Liver (tissue), 3 donors: ENCODE measurements around the gene BLID.

ENCODE experiments used
- FOXA2 ChIP-seq: IDR thresholded peaks from 2 replicates; pipeline ENCODE4 v1.6.1; 2016; ENCODE audit warnings: antibody characterized with exemption
- RAD21 ChIP-seq, 2 donors: IDR thresholded peaks; 2 replicates each; pipeline ENCODE4 v1.6.1; 2016; ENCODE audit warnings: antibody characterized with exemption in 2 of 2, mild to moderate bottlenecking in 2 of 2
- REST ChIP-seq: IDR thresholded peaks from 2 replicates; pipeline ENCODE4 v1.6.1; 2016; ENCODE audit warnings: antibody characterized with exemption, mild to moderate bottlenecking
- RXRA ChIP-seq, 2 donors: IDR thresholded peaks; 2 replicates each; pipeline ENCODE4 v1.6.1; 2017 to 2018; ENCODE audit warnings: antibody characterized with exemption in 2 of 2, mild to moderate bottlenecking in 1 of 2
- YY1 ChIP-seq: IDR thresholded peaks from 2 replicates; pipeline ENCODE4 v1.6.1; 2016; ENCODE audit warnings: antibody characterized with exemption, mild to moderate bottlenecking
- TF ChIP-seq, protein P1 (sequence below): fragments of 150-350 bp; IDR thresholded peaks from 2 replicates; pipeline ENCODE4 v1.5.1; 2017; ENCODE audit warnings: improper control_type of control experiment, low read depth, low read length; ENCODE audit not compliant: missing input control
- donor health status: healthy.
- donor health status: healthy.

GRCh38 chr11:122109932-122110331, 6.1 kb downstream of the BLID start:
- TF ChIP-seq, protein P1, sequence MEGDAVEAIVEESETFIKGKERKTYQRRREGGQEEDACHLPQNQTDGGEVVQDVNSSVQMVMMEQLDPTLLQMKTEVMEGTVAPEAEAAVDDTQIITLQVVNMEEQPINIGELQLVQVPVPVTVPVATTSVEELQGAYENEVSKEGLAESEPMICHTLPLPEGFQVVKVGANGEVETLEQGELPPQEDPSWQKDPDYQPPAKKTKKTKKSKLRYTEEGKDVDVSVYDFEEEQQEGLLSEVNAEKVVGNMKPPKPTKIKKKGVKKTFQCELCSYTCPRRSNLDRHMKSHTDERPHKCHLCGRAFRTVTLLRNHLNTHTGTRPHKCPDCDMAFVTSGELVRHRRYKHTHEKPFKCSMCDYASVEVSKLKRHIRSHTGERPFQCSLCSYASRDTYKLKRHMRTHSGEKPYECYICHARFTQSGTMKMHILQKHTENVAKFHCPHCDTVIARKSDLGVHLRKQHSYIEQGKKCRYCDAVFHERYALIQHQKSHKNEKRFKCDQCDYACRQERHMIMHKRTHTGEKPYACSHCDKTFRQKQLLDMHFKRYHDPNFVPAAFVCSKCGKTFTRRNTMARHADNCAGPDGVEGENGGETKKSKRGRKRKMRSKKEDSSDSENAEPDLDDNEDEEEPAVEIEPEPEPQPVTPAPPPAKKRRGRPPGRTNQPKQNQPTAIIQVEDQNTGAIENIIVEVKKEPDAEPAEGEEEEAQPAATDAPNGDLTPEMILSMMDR = no peak
- no peak for TF ChIP-seq REST
- TF ChIP-seq RXRA (IDR thresholded peaks at IDR 0.05) = no peak
- TF ChIP-seq FOXA2 = no peak
- no peak for TF ChIP-seq YY1
- TF ChIP-seq RAD21 (IDR thresholded peaks at IDR 0.05) = no peak
